GM13976 (cell line): Measurements from ENCODE around the gene CDCA4.
A peak's percentile ranks its signal among the peaks of the same experiment; 100 is the strongest.

Experiments
- DNase-seq: peaks from one replicate; pipeline ENCODE4 v3.0.0; 2012; ENCODE audit warnings: low spot score
- CTCF ChIP-seq: IDR thresholded peaks from 2 replicates; pipeline ENCODE4 v1.5.1; 2012; ENCODE audit warnings: borderline replicate concordance, mild to moderate bottlenecking; ENCODE audit not compliant: insufficient read depth; ENCODE audit errors: extremely low read depth, missing control alignments, control extremely low read depth
- in situ Hi-C: fragments of 300-500 bp; cut with MboI; formaldehyde crosslinking; loops from one replicate; pipeline ENCODE4 v1.12.0; 2022; ENCODE audit warnings: low sequenced_read_pairs, mixed read lengths, inconsistent platforms; ENCODE audit not compliant: unreplicated experiment

CDCA4 gene

GRCh38 chr14:105020815-105021655 lies at the start of gene CDCA4:
TSS of gene CDCA4 (minus strand) at chr14:105021083. CDS start at chr14:105011929, 9,154 bp downstream.
- in situ Hi-C loops: no loop called here
- no peak for TF ChIP-seq CTCF

GRCh38 chr14:105069871-105070759 lies 49.2 kb upstream of the CDCA4 start:
- TF ChIP-seq CTCF: no peak
- DNase-seq: peak; percentile 86
- in situ Hi-C loops: no loop called here

More at GRCh38 chr14:105020815-105021655, at the start of gene CDCA4:
- DNase-seq: peak; percentile 100

GRCh38 chr14:105069522-105069870 lies 48.6 kb upstream of the CDCA4 start:
- in situ Hi-C loops: no loop called here
- no peak for DNase-seq

GRCh38 chr14:105068818-105069217 lies 47.9 kb upstream of the CDCA4 start:
- no peak for DNase-seq
- in situ Hi-C loops: no loop called here
- TF ChIP-seq CTCF: no peak

More at GRCh38 chr14:105069522-105069870, 48.6 kb upstream of the CDCA4 start:
- no peak for TF ChIP-seq CTCF

- TF ChIP-seq CTCF: no peak
- no peak for DNase-seq
- in situ Hi-C loops: no loop called here
Observed at GRCh38 chr14:105067969-105068301, 47.1 kb upstream of the CDCA4 start.

GRCh38 chr14:105067140-105067968 lies 46.5 kb upstream of the CDCA4 start:
- no peak for DNase-seq
- in situ Hi-C loops: no loop called here

More at GRCh38 chr14:105067140-105067968, 46.5 kb upstream of the CDCA4 start:
- no peak for TF ChIP-seq CTCF
